HG03378 (cell line): ENCODE results near the gene CDH4.

Source experiments
- ATAC-seq: cut with Tn5 transposase; IDR thresholded peaks from one replicate; pipeline ENCODE4 v1.9.1; 2021; ENCODE audit warnings: mild to moderate bottlenecking, moderate library complexity; ENCODE audit not compliant: unreplicated experiment

CDH4 gene

GRCh38 chr20:61697666-61698597 lies 445.9 kb downstream of the CDH4 start:
- no peak for ATAC-seq

DNA sequence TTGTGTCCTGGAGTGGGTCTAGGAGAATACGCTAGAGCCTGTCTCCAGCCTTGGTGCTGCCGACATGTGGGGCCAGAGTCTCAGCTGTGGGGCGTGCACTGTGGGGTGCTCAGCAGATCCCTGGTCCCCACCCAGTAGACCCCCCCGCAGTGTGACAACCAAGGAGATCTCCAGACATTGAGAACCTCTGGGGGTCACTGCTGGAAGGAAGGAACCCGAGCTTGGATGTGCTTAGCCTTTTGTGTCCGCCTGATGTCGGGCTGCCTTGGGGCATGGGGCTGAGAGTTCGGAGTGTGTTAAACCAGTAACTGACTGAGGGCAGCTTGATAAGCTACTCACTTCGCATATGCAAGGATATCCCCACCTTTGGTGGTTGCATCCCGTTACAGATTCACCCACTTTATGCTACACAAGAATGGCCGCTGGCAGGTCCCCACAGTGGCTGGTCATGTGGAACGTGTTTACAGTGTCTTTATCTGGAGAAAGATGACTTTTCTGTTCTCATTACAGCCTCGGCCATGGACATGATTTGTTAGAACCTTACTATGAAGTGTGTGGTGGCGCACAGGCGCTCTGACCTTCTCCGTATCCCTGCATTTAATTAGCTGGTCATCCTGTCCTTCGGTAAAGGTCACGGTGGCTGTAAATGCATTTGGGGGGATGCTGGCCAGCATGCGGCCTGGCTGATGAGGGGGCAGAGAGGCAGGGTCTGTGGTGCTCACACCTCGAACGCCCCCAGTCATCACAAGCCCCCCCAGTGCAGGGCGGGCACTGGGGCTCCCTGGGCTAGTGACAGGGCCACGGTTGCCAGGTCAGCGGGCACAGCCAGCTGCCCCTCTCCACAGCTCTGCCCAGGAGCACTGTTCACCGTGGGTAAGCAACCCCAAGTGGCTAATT lies 446.8 kb downstream of the CDH4 start:
- ATAC-seq: no peak

DNA sequence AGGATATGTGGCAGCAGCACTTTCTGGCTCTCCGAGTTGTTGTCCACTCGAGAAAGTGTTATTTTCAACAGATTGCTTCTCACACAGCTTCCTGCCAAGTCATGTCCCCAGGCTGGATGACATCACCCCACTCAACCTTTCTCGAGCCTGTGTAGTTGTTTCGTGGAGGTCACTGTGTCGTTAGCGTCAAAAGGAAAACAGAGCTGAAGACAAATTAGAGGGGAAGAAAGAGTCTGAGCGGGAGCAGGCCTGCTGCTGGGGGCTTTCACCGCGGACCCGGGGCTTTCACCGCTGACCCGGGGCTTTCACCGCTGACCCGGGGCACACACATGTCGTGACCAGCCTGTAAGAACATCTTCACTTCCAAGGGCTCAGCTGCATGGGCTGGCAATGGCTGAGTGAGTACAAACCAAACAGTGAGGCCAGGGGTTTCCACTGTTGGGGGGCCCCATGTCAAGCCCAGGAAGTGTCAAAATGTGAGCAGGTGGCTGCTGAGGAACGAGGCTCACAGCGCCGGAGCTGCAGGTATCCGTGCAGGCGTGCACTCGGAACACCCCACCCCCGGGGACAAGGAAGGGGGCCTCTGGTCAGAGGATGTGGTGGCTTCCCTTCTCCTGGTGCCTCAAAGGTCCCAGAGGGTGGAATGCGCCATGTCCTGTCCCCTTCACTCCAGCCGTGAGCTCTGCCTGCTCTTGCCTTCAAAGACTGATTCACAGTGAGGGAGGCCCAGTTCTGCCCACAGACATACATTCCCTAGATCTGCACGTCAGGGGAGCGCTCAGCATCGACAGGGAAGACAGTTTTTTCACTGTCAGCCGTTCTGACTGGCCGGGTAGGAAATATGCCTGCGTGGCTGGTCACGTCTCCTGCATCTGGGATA lies 447.7 kb downstream of the CDH4 start:
- ATAC-seq: no peak

DNA sequence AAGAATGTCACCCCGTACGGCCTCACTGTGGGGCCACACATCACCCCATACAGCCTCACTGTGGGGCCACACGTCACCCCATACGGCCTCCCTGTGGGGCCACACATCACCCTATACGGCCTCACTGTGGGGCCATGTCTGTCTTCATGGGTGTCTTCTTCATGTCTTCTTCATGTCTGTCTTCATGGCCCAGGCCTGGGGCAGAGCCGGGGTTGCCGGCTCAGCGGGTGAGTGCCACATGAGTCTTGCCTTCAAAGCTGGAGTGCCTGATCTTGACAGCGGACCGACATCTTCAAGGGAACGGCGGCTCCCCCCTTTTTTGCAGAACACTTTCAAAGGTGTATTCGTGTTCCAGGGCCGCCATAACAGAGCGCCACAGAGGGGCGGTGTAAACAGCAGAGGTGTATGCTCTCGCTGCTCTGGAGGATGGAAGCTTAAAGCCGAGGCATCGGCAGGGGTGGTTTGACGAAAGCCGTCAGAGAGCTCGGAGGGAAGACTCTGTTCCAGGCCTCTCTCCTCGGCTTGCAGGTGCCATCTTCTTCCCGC lies 448.6 kb downstream of the CDH4 start:
- ATAC-seq: no peak

DNA sequence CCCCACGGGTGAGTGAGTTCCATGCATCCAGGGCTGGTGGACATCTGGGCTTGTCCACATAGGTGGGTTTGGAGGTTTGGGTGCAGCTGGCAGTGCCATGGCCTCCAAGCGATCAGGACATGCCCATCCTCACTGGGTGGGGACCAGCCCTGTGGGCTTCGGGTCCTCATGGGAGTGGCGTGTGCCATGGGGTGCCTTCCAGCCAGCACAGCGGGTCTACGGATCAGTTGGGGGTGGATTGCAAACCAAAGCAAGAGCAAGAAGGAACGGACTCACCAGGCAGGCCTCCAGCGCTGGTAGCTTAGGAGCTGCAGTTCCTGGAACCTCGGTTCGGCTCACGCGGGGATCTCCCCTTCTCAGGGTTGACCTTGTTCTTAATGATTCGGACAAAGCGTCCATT lies 449.3 kb downstream of the CDH4 start:
- ATAC-seq: no peak

- ATAC-seq: no peak
Measured at GRCh38 chr20:61701802-61702201, 449.7 kb downstream of the CDH4 start.

GRCh38 chr20:61702246-61702645 lies 450.2 kb downstream of the CDH4 start:
- ATAC-seq: no peak

DNA sequence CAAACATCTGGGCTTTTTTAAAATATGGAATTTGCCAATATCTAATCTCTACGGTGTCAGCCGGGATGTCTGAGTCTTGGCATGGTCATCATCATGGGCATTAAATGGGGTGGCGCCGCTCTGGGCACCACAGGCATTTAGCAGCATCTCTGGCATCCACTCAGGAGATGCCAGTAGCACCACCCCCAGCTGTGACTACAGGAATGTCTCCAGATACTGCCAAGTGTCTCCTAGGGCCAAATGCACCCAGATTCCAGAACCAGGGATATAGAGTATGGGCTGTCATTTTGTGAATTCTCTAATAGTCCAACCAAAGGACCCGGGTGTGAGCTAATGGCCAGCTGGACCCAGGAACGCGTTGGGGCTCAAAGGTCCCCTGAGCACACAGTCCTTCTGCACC lies 452.6 kb downstream of the CDH4 start:
- ATAC-seq: no peak

DNA sequence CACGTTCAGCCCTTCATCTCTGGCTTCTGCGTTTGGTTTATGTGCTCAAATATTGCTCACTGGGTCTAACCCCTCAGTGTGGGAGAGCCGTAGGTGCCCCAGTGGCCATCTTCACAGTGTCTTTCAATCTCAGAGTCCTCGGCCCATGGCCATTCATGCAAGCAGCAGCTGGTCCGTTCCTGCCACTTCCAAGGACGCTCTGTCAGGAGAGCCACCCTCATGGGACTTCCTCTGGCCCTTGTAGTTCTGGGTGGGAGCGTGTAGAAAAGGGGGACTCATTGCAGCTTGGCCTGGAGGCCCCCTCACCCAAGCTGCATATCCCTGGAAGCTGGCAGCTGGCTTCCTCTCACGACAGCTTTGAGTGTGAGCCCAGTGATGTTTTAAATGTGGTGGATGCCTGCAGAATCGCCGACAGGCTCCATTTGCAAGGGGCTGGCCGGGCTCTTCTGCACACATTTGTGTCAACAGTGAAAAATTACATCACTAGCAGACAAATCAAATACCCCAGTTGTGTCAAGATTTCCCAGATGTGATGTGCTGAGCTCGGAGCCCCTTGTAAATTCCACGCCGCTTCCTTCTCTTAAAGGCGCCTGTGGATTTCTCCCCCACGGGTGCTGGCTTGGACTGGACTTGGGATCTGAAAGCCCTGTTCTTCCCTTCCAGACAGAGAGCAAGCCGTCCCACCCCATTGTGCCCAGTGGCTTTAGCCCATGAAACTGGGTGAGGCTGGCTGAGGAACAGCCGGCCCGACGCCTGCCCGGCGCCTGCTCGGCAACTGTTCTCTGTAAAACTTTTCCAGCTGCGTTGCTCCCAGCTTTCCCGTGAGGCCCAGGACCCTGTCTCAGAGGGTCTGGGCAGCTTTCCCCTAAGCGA lies 453.6 kb downstream of the CDH4 start:
- ATAC-seq: no peak

DNA sequence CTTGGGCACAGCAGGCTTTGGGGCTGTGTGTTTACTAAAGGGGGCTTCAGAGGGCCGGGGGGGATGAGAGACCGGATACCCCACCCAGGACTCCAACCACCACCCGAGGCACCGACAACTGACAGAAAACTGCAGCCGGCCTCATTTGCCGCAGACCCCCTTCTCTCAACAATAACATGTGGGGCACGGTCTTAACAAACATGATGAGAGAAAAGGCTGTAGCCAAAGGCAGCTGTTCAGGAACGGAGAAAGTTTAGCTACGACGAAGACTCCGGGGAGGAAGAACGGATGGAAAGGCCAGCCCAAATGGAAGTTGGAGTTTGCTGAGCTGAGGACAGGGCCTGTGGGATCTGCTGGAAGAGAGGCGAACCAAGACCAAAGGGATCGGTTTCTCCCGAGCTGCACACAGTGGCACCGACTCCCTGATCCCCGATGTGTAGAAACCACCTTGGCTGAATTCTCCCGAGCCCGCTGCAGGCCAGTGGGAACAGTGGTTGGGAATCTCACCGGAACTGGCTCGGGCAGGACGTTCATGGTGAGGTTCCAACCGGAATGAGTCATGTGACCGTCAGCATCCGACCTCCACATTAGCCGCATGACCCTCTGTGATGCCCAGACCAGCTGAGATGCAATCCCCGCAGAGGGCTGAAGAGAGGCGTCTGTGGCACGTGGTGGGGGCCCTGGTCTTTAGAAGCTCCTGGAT lies 454.3 kb downstream of the CDH4 start:
- ATAC-seq: no peak

DNA sequence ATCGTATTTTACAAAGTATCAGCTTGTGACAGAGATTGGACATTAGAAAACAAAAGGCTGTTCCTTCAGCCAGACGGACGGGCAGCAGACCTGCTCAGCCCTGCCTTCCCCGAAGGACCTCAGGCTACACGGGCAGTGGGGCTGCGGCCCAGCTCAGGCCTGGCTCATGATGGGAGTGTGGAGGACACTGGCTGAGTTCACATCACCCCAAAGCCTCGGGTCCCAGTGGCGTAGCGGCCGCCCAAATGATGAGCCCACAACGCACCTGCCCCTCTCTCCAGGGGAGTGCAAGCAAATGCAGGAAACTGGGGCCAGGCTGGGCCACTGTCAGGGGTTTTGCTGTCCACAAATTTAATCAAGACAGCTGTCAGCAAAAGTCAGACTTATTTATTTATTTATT lies 456.8 kb downstream of the CDH4 start:
- ATAC-seq: no peak

DNA sequence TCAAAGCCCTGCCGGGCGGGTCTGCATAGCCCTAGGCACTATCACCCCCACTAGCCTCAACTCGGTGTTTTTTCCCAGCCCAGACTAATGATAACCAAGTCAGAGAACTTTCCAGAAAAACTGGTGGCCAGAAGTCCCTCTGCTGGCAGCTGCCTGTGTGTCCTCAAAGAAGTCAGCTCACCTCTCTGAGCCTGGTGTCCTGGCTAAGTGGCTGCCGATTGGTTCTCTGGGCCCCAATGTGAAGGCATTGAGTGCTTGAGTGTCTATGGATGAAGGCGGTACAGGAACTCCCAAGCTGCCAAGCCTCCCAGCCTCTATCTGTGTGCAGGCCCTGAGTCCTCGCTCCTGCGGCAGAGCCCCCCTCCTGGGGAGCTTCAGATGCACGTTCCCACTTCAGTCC lies 458.0 kb downstream of the CDH4 start:
- ATAC-seq: no peak

GRCh38 chr20:61712688-61713087 lies 460.6 kb downstream of the CDH4 start:
- no peak for ATAC-seq

DNA sequence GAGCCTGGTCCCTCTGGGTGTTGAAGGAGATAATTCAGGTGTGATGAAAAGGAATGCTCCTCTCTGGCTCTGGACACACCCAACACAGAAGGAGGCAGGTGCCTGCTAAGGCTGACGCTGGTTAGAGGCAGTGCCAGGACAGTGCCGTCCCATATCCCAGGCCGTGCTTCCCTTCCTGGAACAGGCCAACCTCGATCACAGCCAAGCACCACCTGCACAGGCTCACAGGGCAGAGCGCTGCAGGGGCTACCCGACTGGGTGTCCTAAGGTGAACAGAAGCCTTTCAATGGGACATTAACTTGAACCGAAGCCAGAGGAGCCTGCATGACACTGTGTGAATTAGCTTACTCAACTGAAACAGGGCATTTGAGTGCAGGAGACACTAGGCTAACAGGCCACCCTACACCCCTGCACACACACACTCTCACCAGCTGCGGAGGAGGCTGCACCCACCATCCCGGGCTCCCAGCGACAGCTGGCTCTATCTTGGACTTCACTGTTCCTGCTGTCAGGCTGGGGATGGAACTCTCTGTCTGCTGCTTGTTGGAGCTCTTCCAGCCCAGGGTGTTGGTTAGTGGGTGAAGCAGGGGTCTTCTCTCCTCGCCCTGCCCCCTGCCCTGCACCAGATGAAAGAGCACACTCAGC lies 466.4 kb downstream of the CDH4 start:
- ATAC-seq: no peak

DNA sequence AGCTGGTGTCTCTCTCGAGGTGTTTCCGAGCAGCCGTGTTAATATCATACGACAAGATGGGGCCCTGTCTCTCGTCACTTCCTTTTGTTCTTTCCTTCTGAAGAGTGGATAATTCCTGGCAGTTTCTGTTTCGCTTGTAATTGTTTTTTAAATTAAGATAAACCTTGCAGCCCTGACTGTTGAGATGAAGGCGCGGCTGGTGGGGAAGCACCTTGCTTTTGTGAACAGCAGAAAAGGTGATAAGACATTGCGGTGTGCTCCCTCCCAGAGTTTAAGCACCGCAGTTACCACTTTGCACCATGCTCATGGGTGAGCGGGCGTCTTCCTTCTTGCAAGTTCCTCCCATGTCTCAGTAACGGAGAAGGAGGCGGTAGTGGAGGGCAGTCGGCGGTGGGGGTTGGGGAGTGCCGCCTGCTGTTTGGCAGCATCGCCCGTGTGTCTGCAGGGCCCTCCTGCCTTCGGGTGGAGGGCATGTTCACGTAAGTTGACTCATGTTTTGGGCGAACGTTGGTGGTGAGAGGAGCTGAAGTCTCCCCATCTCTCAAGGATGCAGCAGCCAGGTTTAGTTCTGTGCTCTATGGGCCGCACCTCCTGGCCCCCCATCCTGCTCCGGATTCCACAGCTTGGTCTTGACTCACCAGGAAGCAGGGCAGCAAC lies 467.8 kb downstream of the CDH4 start:
- no peak for ATAC-seq

DNA sequence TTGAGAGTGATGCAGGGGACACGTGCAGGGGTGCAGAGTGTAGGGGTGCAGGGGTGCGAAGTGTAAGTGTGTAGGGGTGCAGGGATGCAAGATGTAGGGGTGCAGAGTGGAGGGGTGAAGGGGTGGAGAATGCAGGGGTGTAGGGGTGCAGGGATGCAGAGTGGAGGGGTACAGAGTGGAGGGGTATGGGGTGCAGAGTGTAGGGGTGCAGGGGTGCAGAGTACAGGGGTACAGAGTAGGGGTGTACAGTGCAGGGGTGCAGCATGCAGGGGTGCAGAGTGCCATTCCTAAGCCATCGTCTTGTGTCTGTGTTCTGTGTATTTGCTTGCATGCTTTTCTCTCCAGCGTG lies 468.3 kb downstream of the CDH4 start:
- ATAC-seq: no peak

GRCh38 chr20:61722146-61722678 lies 470.2 kb downstream of the CDH4 start:
- ATAC-seq: no peak
